Nephron (organoid): Measurements from ENCODE around the gene TOE1.

Experiments
- H3K27ac Mint-ChIP-seq, 3 experiments: 2 replicates each; pipeline ENCODE4 v1.8.0; 2020; ENCODE audit warnings: mixed read lengths in 3 of 3, mild to moderate bottlenecking in 2 of 3, moderate library complexity in 1 of 3
- H3K27me3 Mint-ChIP-seq: 2 replicates; pipeline ENCODE4 v1.8.0; 2021; ENCODE audit warnings: low read depth, mild to moderate bottlenecking, moderate library complexity, mixed read lengths
- H3K36me3 Mint-ChIP-seq: 2 replicates; pipeline ENCODE4 v1.8.0; 2020; ENCODE audit warnings: low read depth, mixed read lengths
- H3K4me1 Mint-ChIP-seq: 2 replicates; pipeline ENCODE4 v1.8.0; 2020; ENCODE audit warnings: mixed read lengths
- H3K4me3 Mint-ChIP-seq, 3 experiments: 2 replicates each; pipeline ENCODE4 v1.8.0; 2020; ENCODE audit warnings: mild to moderate bottlenecking in 3 of 3, mixed read lengths in 3 of 3, moderate library complexity in 2 of 3
- H3K9me3 Mint-ChIP-seq: 2 replicates; pipeline ENCODE4 v1.8.0; 2020; ENCODE audit warnings: mixed read lengths
- TF ChIP-seq, protein P1 (sequence below), 3 experiments: fragments of 200-600 bp; sonication (generic); IDR thresholded peaks; one replicate each; pipeline ENCODE4 v1.5.0; 2021; ENCODE audit warnings: antibody characterized with exemption in 3 of 3; ENCODE audit not compliant: unreplicated experiment in 3 of 3

Gene TOE1

DNA sequence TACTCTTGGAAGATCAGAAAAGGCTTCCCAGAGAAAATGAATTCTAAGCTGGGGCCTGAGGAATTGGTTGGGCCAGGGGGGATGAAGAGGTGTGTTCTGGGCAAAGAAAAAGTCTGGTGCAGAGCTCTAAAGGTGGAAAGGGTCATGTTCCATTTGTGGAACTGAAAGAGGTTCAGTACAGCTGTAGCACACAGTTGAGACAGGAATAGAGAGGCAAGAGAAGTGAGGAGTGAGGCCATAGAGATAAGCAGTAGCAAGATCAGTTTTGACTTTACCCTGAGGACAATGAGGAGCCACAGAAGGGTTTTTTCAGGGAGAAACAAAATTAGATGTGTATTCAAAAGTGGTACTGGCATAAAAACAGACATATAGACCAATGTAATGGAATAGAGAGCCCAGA lies 30.6 kb downstream of the TOE1 start:
- TF ChIP-seq, protein P1, sequence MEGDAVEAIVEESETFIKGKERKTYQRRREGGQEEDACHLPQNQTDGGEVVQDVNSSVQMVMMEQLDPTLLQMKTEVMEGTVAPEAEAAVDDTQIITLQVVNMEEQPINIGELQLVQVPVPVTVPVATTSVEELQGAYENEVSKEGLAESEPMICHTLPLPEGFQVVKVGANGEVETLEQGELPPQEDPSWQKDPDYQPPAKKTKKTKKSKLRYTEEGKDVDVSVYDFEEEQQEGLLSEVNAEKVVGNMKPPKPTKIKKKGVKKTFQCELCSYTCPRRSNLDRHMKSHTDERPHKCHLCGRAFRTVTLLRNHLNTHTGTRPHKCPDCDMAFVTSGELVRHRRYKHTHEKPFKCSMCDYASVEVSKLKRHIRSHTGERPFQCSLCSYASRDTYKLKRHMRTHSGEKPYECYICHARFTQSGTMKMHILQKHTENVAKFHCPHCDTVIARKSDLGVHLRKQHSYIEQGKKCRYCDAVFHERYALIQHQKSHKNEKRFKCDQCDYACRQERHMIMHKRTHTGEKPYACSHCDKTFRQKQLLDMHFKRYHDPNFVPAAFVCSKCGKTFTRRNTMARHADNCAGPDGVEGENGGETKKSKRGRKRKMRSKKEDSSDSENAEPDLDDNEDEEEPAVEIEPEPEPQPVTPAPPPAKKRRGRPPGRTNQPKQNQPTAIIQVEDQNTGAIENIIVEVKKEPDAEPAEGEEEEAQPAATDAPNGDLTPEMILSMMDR (IDR thresholded peaks at IDR 0.05; ENCODE audit: unreplicated experiment in 3 of 3), result no peak
- H3K9me3 Mint-ChIP-seq, result no peaks in the 10 kb centered on the region
- no peak overlapping the region for H3K4me3 Mint-ChIP-seq
- no peaks in the 10 kb centered on the region for H3K27me3 Mint-ChIP-seq
- H3K4me1 Mint-ChIP-seq, result no peaks in the 10 kb centered on the region
- H3K27ac Mint-ChIP-seq, result no peak overlapping the region
- no peaks in the 10 kb centered on the region for H3K36me3 Mint-ChIP-seq

GRCh38 chr1:45373573-45373972 lies 33.6 kb downstream of the TOE1 start:
- H3K4me3 Mint-ChIP-seq, result no peak overlapping the region

DNA sequence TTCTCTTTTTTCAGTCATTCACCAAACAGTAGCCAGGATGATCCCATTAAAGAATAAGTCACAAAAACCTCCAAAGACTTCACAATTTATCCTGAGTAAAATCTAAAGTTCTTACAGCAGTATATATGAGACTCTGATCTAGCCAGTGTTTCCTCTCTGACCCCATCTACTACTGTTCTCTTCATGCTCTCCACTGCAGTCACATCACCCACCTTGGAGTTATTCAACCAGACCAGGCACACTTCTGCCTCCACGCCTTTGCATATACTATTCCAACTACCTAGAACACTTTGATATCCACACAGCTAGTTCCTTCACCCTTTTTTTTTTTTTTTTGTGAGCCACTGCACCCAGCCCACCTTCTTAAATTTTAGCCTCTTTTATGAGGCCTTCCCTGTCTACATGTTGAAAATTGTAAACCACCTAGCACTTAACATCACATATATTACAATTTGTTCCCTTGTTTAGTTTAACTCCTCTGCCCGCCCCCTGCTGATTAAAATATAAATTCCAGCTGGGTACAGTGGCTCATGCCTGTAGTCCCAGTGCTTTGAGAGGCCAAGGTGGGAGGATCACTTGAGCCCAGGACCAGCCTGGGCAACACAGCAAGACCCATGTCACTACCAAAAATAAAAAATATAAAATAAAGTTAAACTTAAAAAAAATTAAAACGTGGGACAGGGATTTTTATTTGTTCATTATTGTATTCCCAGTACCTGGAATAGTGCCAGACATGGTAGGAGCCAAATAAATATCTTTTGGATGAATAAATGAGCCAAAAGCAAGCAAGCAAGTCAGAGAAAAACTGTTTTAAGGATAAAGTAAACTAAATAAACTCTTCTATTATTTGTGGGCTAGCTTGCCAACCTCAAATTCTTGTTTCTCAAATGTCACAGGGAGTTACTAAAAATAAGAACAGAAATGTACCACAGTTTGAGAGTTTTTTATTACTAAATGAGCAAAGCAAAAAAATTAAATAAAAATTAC lies 35.4 kb downstream of the TOE1 start:
- TF ChIP-seq, protein P1 (IDR thresholded peaks at IDR 0.05; ENCODE audit: unreplicated experiment in 3 of 3), result no peak
- no peaks in the 10 kb centered on the region for H3K36me3 Mint-ChIP-seq
- H3K4me3 Mint-ChIP-seq, result no peak overlapping the region
- no peak overlapping the region for H3K27ac Mint-ChIP-seq
- no peaks in the 10 kb centered on the region for H3K27me3 Mint-ChIP-seq
- no peaks in the 10 kb centered on the region for H3K4me1 Mint-ChIP-seq
- H3K9me3 Mint-ChIP-seq, result no peaks in the 10 kb centered on the region

More at GRCh38 chr1:45373573-45373972, 33.6 kb downstream of the TOE1 start:
- TF ChIP-seq, protein P1 (IDR thresholded peaks at IDR 0.05; ENCODE audit: unreplicated experiment in 3 of 3), result no peak
- H3K4me1 Mint-ChIP-seq, result no peaks in the 10 kb centered on the region
- H3K9me3 Mint-ChIP-seq, result no peaks in the 10 kb centered on the region
- H3K27ac Mint-ChIP-seq, result no peak overlapping the region
- H3K36me3 Mint-ChIP-seq, result no peaks in the 10 kb centered on the region
- no peaks in the 10 kb centered on the region for H3K27me3 Mint-ChIP-seq

DNA sequence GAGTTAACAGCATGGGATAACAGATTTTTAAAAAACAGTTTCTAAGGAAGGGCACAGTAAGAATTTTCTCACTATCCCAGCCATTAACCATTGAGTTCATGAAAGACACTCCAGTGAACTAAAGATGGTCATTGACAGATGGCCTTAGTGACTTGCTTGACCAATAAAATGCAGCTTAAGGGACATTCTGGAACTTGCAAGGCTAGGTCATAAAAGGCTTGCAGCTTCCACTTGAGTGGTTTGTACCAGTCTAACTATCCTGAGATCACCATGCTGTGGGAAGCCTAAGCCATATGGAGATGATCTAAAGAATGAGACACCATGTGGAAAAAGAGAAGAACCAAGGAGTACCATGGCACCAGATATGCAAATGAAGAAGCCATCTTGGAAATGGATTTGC lies 38.2 kb downstream of the TOE1 start:
- no peaks in the 10 kb centered on the region for H3K27me3 Mint-ChIP-seq
- H3K4me3 Mint-ChIP-seq, result no peak overlapping the region
- no peaks in the 10 kb centered on the region for H3K9me3 Mint-ChIP-seq
- no peaks in the 10 kb centered on the region for H3K36me3 Mint-ChIP-seq
- no peak overlapping the region for H3K27ac Mint-ChIP-seq
- H3K4me1 Mint-ChIP-seq, result no peaks in the 10 kb centered on the region
- TF ChIP-seq, protein P1 (IDR thresholded peaks at IDR 0.05; ENCODE audit: unreplicated experiment in 3 of 3), result no peak

DNA sequence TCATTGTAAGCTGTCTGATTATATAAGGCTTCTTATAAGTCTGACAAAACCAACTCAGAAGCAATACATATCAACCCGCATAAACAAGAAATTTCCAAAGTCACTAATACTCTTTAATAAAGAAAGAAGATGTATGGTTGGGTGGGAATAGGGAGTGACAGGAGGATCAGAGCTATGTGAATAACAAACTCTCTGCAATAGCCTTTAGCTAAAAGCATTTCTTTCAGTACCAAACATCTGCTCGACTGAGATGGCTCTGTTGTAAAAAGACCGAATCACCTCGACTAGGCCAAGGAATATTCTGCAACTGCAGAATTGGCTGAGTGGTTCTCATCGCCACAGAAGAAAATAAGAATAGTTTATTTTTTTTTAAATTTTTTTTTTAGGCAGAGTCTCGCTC lies 39.6 kb downstream of the TOE1 start:
- H3K4me1 Mint-ChIP-seq, result no peaks in the 10 kb centered on the region
- no peaks in the 10 kb centered on the region for H3K9me3 Mint-ChIP-seq
- no peak overlapping the region for H3K4me3 Mint-ChIP-seq
- no peak overlapping the region for H3K27ac Mint-ChIP-seq
- no peaks in the 10 kb centered on the region for H3K36me3 Mint-ChIP-seq
- TF ChIP-seq, protein P1 (IDR thresholded peaks at IDR 0.05; ENCODE audit: unreplicated experiment in 3 of 3), result no peak
- no peaks in the 10 kb centered on the region for H3K27me3 Mint-ChIP-seq

GRCh38 chr1:45380125-45380524 lies 40.2 kb downstream of the TOE1 start:
- H3K27me3 Mint-ChIP-seq, result no peaks in the 10 kb centered on the region
- no peaks in the 10 kb centered on the region for H3K4me1 Mint-ChIP-seq
- H3K9me3 Mint-ChIP-seq, result no peaks in the 10 kb centered on the region
- H3K4me3 Mint-ChIP-seq, result no peak overlapping the region
- H3K27ac Mint-ChIP-seq, result no peak overlapping the region
- TF ChIP-seq, protein P1 (IDR thresholded peaks at IDR 0.05; ENCODE audit: unreplicated experiment in 3 of 3), result no peak
- H3K36me3 Mint-ChIP-seq, result no peaks in the 10 kb centered on the region
